Pancreas (tissue), 10 donors: Measurements from ENCODE around the gene PCNX1. TPM values are rescaled to one million over a fixed set of nuclear protein-coding genes. Genes with fewer than 3 reads are reported as not detected.
A peak's percentile ranks its signal among the peaks of the same experiment; 100 is the strongest.

Source experiments
- ATAC-seq, 4 donors: fragments of 200-7000 bp; cut with Tn5 transposase; one replicate each; pipeline versions ENCODE4 v1.8.0 to v1.9.1; 2020; ENCODE audit warnings: mild to moderate bottlenecking in 4 of 4, moderate library complexity in 4 of 4
- DNase-seq, 6 donors: peaks; one replicate each; pipeline ENCODE4 v3.0.0-alpha.2; 2020
- FAIRE-seq: peaks from 2 replicates; lab custom pipeline; 2012; peaks lifted over from hg19 to GRCh38; lab: Jason Lieb, UNC
- H3K27ac ChIP-seq, 4 donors: fragments of 200-600 bp; sonication (generic); 1 replicate in 3 of 4; 2 replicates in 1 of 4; pipeline versions ENCODE4 v1.5.0 to v1.8.0; 2020
- H3K27me3 ChIP-seq, 4 donors: fragments of 200-600 bp; one replicate each; pipeline ENCODE4 v1.8.0; 2021
- H3K36me3 ChIP-seq, 3 donors: fragments of 200-600 bp; sonication (generic) in 1 of 3; one replicate each; pipeline versions ENCODE4 v1.5.0 to v1.8.0; 2020 to 2021
- H3K4me1 ChIP-seq, 3 donors: fragments of 200-600 bp; one replicate each; pipeline ENCODE4 v1.8.0; 2021
- H3K4me3 ChIP-seq, 4 donors: fragments of 200-600 bp; sonication (generic) in 2 of 4; one replicate each; pipeline versions ENCODE4 v1.5.0 to v1.8.0; 2020 to 2021
- H3K9me3 ChIP-seq, 4 donors: fragments of 200-600 bp; one replicate each; pipeline ENCODE4 v1.8.0; 2021
- WGBS, 2 donors: extraction: QIAGEN DNeasy Blood & Tissue Kit; methylation state at CpG; one replicate each; pipeline ENCODE4 v1.1.7; 2013; 5-methylcytosine and 5-hydroxymethylcytosine counted together
- intact Hi-C, 3 donors: fragments of 100-400 bp; cut with DNase I; formaldehyde crosslinking; loops; one replicate each; pipeline versions ENCODE4 v1.11.1 to v1.14.2; 2022
- polyA plus RNA-seq, 2 donors: library from polyadenylated mRNA; stranded (reverse); fragments of 200-250 nt; gene quantifications; one replicate each; pipeline ENCODE4 v1.2.3, GENCODE V29; 2013
- total RNA-seq, 6 donors: library from RNA; stranded (reverse); fragmentation: NEBNext Ultra II Directional in 4 of 6; extraction: Animal tissue kit (Norgen Biotek cat#: 25700) in 4 of 6; gene quantifications; one replicate each; pipeline versions ENCODE4 v1.2.1 to v1.2.4, GENCODE V29; 2021 to 2023
- TF ChIP-seq, protein P1 (sequence below), 4 donors: fragments of 200-600 bp; sonication (generic) in 3 of 4; IDR thresholded peaks; one replicate each; pipeline versions ENCODE4 v1.5.0 to v1.8.0; 2021; ENCODE audit warnings: antibody characterized with exemption in 4 of 4
- donor health status: healthy with polysubstance abuse.
- donor health status: DM: no; HTN: no; CAD: no; lungs with moderate emphysema.
- donor health status: DM: no; HTN: no; CAD: no.
- donor health status: control.
- donor health status: control.
- donor health status: Bipolar disorder and iron deficiency.
- donor health status: DM: yes; HTN: yes; CAD: no.
- donor health status: DM: no; HTN: no; CAD: no.
- donor health status: DM: no; HTN: no; CAD: no.
- donor health status: DM: yes; HTN: yes; CAD: no.

PCNX1 gene
- total and polyA plus RNA-seq, 8 donors, result 5.0 to 28.7 (median 14.7) TPM

DNA sequence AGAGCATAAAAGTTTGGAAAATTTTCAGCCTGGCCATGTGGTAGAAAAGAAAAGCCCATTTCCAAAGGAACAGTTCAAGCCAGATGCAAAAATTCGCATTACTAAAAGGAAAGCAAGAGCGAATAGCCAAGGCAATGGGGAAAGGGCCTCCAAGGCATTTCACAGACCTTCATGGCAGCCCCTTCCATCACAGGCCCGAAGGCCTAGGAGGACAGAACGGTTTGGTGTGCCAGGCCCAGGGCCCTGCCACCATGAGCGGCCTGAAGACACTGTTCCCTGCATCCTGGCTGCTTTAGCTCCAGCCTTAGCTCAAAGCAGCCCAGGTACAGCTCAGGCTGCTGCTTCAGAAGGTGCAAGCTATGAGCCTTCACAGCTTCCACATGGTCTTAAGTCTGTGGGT is 243.5 kb downstream of the PCNX1 start:
- 59% methylated on average over 5 of the region's 5 CpGs for WGBS, 2 donors
- Histone ChIP-seq H3K36me3 (no peaks in the 10 kb centered on the region), H3K4me1 (no peaks in the 10 kb centered on the region), H3K9me3 (no peaks in the 10 kb centered on the region), H3K27me3 (no peaks in the 10 kb centered on the region), H3K27ac (no peak overlapping the region), H3K4me3 (no peak overlapping the region)
- FAIRE-seq (no peak), DNase-seq (no peak), ATAC-seq (no peak)
- intact Hi-C loops, result no loop called here
- TF ChIP-seq, protein P1, sequence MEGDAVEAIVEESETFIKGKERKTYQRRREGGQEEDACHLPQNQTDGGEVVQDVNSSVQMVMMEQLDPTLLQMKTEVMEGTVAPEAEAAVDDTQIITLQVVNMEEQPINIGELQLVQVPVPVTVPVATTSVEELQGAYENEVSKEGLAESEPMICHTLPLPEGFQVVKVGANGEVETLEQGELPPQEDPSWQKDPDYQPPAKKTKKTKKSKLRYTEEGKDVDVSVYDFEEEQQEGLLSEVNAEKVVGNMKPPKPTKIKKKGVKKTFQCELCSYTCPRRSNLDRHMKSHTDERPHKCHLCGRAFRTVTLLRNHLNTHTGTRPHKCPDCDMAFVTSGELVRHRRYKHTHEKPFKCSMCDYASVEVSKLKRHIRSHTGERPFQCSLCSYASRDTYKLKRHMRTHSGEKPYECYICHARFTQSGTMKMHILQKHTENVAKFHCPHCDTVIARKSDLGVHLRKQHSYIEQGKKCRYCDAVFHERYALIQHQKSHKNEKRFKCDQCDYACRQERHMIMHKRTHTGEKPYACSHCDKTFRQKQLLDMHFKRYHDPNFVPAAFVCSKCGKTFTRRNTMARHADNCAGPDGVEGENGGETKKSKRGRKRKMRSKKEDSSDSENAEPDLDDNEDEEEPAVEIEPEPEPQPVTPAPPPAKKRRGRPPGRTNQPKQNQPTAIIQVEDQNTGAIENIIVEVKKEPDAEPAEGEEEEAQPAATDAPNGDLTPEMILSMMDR (IDR thresholded peaks at IDR 0.05), result no peak

DNA sequence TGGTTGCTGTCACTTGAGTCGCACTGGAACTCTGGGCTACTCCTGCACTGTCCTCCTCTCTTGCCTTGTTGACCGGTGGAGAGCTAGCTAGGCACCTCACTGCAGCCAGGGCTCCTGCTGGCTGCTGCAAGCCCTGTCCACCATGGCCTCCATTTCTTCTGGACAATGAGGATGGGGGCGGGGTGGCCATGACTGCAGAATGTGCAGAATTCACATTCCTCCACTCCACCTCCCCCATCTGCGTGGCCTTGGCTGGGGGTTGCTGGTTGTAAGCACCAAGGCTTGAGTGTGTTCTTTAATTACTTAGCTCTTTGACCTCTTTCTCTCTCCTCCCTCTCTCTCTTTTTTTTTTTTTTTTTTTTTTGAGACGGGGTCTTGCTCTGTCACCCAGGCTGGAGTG is 248.5 kb downstream of the PCNX1 start:
- no peaks in the 10 kb centered on the region for H3K4me1 ChIP-seq
- no peak for FAIRE-seq

DNA sequence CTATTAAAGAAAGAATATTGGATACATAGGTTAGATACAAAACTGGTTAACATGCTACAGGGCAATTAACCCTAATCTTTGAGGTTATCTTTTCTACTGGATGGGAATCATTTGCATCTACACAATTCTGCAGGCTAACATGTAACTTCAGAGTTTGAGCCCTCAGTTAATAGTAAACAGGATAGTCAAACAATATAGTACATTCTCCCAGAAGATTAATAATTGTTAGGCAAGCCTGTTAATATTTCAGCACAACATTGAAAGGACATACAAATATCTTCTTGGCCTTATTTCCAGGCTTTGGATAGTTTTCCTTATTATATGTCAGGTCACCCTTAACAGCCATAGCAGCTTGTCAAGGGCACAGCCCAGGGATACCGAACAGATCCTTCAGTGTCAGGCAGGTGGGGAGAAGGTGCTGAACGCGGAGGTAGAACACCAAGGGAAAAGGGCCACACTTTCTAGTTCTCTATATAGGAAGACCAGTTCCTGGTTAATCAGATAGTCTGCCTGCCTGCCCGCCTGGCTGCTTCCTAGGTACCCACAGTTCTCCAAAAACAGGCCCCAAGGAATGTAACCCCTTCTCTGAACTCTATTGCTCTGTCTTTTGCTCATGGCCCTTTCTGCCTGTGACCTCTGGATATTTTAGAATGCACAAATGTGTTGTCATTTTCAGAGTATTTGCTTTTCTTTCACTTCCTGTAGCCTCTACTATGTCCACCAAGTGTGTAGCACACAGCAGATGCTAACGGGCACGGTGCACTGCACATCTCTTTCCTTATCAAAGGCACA is 256.0 kb downstream of the PCNX1 start:
- Histone ChIP-seq H3K36me3 (no peaks in the 10 kb centered on the region), H3K9me3 (no peaks in the 10 kb centered on the region), H3K4me3 (no peak overlapping the region), H3K27me3 (no peaks in the 10 kb centered on the region), H3K27ac (peak overlapping the region; percentile 2 to 58 (median 30)), H3K4me1 (peaks cover 0 to 5% (median 0%) of the 10 kb centered on the region in 3 donors)
- TF ChIP-seq, protein P1 (IDR thresholded peaks at IDR 0.05), result no peak
- ATAC-seq (peak; percentile 11 to 69 (median 57)), FAIRE-seq (no peak), DNase-seq (no peak)
- WGBS, 2 donors, result 46 to 47% methylated on average over 6 of the region's 6 CpGs
- intact Hi-C loops, result no loop called here

More for the DNA sequence above, 248.5 kb downstream of the PCNX1 start:
- no peak overlapping the region for H3K4me3 ChIP-seq
- H3K36me3 ChIP-seq, result no peaks in the 10 kb centered on the region
- DNase-seq (no peak), ATAC-seq (no peak)
- TF ChIP-seq, protein P1 (IDR thresholded peaks at IDR 0.05), result no peak
- 67 to 69% methylated on average over 4 of the region's 5 CpGs for WGBS, 2 donors
- H3K9me3 ChIP-seq, result no peaks in the 10 kb centered on the region
- no peak overlapping the region for H3K27ac ChIP-seq
- H3K27me3 ChIP-seq, result no peaks in the 10 kb centered on the region
- intact Hi-C loops, result no loop called here

DNA sequence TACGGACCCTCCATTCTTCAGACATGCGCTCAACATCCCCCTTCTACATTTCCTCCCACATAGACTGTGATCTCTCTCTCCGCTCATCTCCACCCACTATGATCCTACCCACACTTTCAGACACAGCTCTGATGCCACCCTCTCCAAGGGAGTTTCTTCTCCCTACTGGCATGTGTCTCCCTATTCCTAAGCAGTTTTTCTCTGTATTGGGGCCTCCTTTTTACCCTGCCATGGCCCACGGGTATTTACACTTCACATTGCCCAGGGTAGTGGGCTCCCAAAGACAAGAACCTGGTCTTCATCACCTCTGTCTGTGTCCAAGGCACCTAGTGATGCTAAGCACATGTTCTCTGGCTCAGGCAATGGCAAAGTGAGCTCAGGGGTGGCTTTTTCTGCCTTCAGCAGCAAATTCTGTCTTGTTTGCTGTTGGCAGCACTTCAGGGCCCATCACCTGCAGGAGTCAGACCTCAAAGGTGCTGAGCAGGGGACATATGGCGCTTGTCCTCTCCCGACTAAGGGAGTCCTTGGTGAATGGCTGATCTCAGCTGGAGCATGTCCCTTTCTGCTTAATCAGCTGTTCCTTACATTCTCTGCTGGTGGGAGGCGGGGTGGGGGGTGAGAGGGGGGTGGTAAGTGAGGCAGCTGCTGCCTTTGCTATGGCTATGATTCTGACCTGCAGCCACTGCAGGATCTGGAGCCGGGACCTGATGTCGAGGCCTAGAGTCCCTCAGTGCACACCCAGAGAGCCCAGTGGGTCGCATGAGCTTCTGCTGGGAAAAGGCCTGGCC is 256.8 kb downstream of the PCNX1 start:
- H3K36me3 ChIP-seq, result no peaks in the 10 kb centered on the region

More for the DNA sequence above, 256.8 kb downstream of the PCNX1 start:
- ATAC-seq, result peak in 2 of 4 donors; percentile 17 to 49
- peak overlapping the region; percentile 26 to 58 (median 40) for H3K27ac ChIP-seq
- peak in 1 of 6 donors; percentile 17 for DNase-seq
- no peaks in the 10 kb centered on the region for H3K27me3 ChIP-seq
- 62 to 68% methylated on average over 10 of the region's 10 CpGs for WGBS, 2 donors
- no peak for FAIRE-seq
- TF ChIP-seq, protein P1 (IDR thresholded peaks at IDR 0.05), result no peak
- peaks cover 0 to 5% (median 0%) of the 10 kb centered on the region in 3 donors for H3K4me1 ChIP-seq
- intact Hi-C loops, result no loop called here
- H3K9me3 ChIP-seq, result no peaks in the 10 kb centered on the region
- H3K4me3 ChIP-seq, result no peak overlapping the region

Other genes starting within 250 kb of the PCNX1 start
- 1 to 10 TPM; 4.7 to 7.6 (median 5.1) TPM for gene MAP3K9, start 97.9 kb upstream of the PCNX1 start, total RNA-seq
- 1 to 10 TPM; 2.1 to 3.3 TPM for gene MAP3K9, start 97.9 kb upstream of the PCNX1 start, polyA plus RNA-seq